Esophagus muscularis mucosa (tissue), 4 donors: ENCODE results near the gene CTIF. TPM values are rescaled to one million over a fixed set of nuclear protein-coding genes. Genes with fewer than 3 reads are reported as not detected.
A peak's percentile ranks its signal among the peaks of the same experiment; 100 is the strongest.

Experiments used
- DNase-seq: peaks from one replicate; pipeline ENCODE4 v3.0.0-alpha.2; 2017; ENCODE audit errors: extremely low spot score
- H3K27ac ChIP-seq, 4 donors: fragments of 200-600 bp; sonication (generic); replicated peaks in 1 of 4; 1 replicate in 3 of 4; 2 replicates in 1 of 4; pipeline ENCODE4 v1.5.1; 2016 to 2019; ENCODE audit warnings: mild to moderate bottlenecking in 1 of 4
- H3K27me3 ChIP-seq, 4 donors: fragments of 200-600 bp; sonication (generic); one replicate each; pipeline versions ENCODE4 v1.5.1 to v1.6.0; 2016 to 2019
- H3K36me3 ChIP-seq, 4 donors: fragments of 200-600 bp; sonication (generic); one replicate each; pipeline ENCODE4 v1.5.1; 2016 to 2019
- H3K4me1 ChIP-seq, 4 donors: fragments of 200-600 bp; sonication (generic); one replicate each; pipeline ENCODE4 v1.5.1; 2016 to 2019
- H3K4me3 ChIP-seq, 4 donors: fragments of 200-600 bp; sonication (generic); 1 replicate in 2 of 4; 2 replicates in 2 of 4; pipeline ENCODE4 v1.5.1; 2016 to 2019; ENCODE audit warnings: mild to moderate bottlenecking in 4 of 4, moderate library complexity in 1 of 4
- H3K9me3 ChIP-seq, 4 donors: fragments of 200-600 bp; sonication (generic); 1 replicate in 3 of 4; 2 replicates in 1 of 4; pipeline ENCODE4 v1.5.1; 2016 to 2019
- CTCF ChIP-seq, 3 experiments: fragments of 200-600 bp in 2 of 3; fragments of 450-650 bp in 1 of 3; sonication (generic) in 2 of 3; IDR thresholded peaks; one replicate each; pipeline ENCODE4 v1.5.1; 2017 to 2019; ENCODE audit warnings: antibody characterized with exemption in 3 of 3, mild to moderate bottlenecking in 2 of 3, moderate library complexity in 1 of 3
- EP300 ChIP-seq: sonication (generic); formaldehyde crosslinking; IDR thresholded peaks from one replicate; pipeline ENCODE4 v1.6.1; 2017; ENCODE audit warnings: antibody characterized with exemption
- POLR2A ChIP-seq: fragments of 450-650 bp; IDR thresholded peaks from one replicate; pipeline ENCODE4 v1.6.1; 2017; ENCODE audit warnings: antibody characterized with exemption, moderate library complexity, mild to moderate bottlenecking, low read depth
- POLR2AphosphoS5 ChIP-seq, 2 donors: sonication (generic); formaldehyde crosslinking; IDR thresholded peaks; one replicate each; pipeline ENCODE4 v1.6.1; 2017; ENCODE audit warnings: antibody characterized with exemption in 2 of 2
- WGBS: methylation state at CpG from one replicate; pipeline ENCODE4 v1.1.5; 2018; 5-methylcytosine and 5-hydroxymethylcytosine counted together
- intact Hi-C: fragments of 100-400 bp; cut with DNase I; formaldehyde crosslinking; loops from one replicate; pipeline ENCODE4 v1.15.1; 2023
- total RNA-seq, 4 donors: library from RNA; depleted of rRNA; stranded (reverse); fragments of >200 nt; gene quantifications; one replicate each; pipeline versions ENCODE4 v1.1.0 to v1.2.1, GENCODE V29; 2016

Gene CTIF
- total RNA-seq, 4 donors from 2014 or later, result 63.1 to 137 (median 87.7) TPM

- no peak overlapping the region for H3K4me3 ChIP-seq
- H3K27ac ChIP-seq, result peak overlapping the region in 1 of 4 donors; percentile 1
- DNase-seq, result no peak
- H3K36me3 ChIP-seq, result no peaks in the 10 kb centered on the region
- WGBS, result 97% methylated on average over 4 of the region's 5 CpGs
- H3K9me3 ChIP-seq, result no peaks in the 10 kb centered on the region
- H3K4me1 ChIP-seq, result peaks cover 57 to 80% (median 75%) of the 10 kb centered on the region in 4 donors
- intact Hi-C loops, result no loop called here
- no peaks in the 10 kb centered on the region for H3K27me3 ChIP-seq
- TF ChIP-seq CTCF (IDR thresholded peaks at IDR 0.05) (no peak), POLR2AphosphoS5 (IDR thresholded peaks at IDR 0.05) (no peak), POLR2A (no peak), EP300 (no peak)
Observed at GRCh38 chr18:48611203-48611602, 72.4 kb downstream of the CTIF start.

DNA sequence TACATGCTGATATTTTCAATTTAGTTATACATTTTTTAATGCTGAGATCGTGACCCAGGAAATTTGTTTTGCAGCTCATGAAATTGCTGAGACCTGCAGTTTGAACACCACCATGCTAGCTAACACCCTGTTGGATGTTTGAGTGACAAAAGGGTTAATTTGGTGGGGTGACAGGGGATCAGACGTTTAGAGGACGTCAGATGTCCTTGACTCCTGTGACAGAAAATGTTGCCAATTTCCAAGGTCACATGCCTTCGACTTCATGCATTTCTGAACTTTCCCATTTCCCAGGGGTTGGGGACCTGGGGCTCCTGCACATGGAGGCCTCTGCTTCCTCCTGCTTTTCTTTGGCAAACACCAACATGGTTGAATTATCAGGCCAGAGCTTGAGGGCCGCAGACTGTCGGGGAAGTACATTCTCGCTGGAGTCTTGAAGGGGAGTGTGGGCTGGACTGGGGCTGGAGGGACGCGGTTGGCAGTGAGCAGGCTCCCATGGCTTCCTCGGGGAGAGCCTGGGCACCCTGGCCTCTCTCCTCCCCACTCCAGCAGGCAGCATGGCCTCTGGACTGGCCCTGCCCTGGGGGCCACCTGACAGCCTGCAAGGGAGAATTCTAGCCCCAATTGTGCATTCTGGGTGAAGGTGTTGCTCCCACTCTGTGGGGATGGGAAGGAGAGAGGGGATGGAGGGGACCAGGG lies 73.1 kb downstream of the CTIF start:
- H3K4me3 ChIP-seq, result no peak overlapping the region
- no peaks in the 10 kb centered on the region for H3K27me3 ChIP-seq
- no peaks in the 10 kb centered on the region for H3K36me3 ChIP-seq
- no peak for DNase-seq
- H3K9me3 ChIP-seq, result no peaks in the 10 kb centered on the region
- peak overlapping the region; percentile 71 to 80 (median 76) for H3K27ac ChIP-seq
- TF ChIP-seq POLR2AphosphoS5 (IDR thresholded peaks at IDR 0.05) (no peak), POLR2A (no peak), EP300 (no peak), CTCF (IDR thresholded peaks at IDR 0.05) (no peak)
- WGBS, result 86% methylated on average over 9 of the region's 10 CpGs
- intact Hi-C loops, result no loop called here
- peaks cover 62 to 80% (median 75%) of the 10 kb centered on the region in 4 donors for H3K4me1 ChIP-seq

DNA sequence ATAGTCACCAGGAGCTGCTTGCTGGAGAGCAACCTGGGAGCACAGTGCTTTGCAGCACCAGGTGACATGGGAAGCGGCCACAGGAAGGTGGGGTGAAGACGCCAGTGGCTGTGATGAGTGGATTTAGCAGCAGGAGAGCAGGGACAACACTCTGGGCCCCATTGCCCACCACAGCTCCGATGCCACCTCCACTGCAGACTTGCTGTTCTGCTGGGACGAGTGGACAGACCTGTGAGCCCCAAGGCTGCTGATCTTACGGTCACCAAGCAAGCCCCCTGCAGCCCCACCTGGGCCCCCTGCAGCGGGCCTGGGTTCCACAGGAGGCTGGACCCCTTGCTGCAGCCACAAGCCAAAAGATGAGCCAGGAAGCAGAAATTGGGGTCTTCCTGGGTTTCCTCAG lies 73.7 kb downstream of the CTIF start:
- TF ChIP-seq POLR2A, result no peak
- TF ChIP-seq POLR2AphosphoS5 (IDR thresholded peaks at IDR 0.05), result no peak
- TF ChIP-seq EP300, result no peak
- TF ChIP-seq CTCF (IDR thresholded peaks at IDR 0.05), result no peak
- Histone ChIP-seq H3K9me3 (no peaks in the 10 kb centered on the region), H3K4me1 (peaks cover 62 to 80% (median 75%) of the 10 kb centered on the region in 4 donors), H3K4me3 (no peak overlapping the region), H3K27me3 (no peaks in the 10 kb centered on the region), H3K36me3 (no peaks in the 10 kb centered on the region), H3K27ac (peak overlapping the region; percentile 71 to 80 (median 76))
- DNase-seq, result no peak
- WGBS, result 94% methylated on average over 3 of the region's 6 CpGs
- intact Hi-C loops, result no loop called here

DNA sequence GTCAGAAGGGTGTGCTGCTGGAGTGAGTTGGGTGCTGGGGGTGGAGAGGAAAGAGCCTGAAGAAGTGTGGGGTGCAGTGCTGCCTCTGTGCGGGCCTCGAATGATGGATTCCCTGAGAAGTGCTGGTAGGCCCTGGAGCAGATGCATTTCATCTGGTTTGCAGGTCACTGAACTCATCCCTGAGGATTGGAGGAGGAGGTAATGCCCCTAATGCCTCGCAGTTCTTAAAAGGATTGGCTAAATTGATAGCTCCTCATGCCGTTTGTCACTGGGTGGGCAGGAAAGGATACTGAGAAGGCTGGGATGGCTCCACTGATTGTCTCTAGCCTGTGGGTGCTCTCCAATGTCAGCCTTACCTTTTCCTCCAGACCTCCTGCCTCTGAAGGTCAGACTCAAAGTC lies 74.1 kb downstream of the CTIF start:
- Histone ChIP-seq H3K9me3 (no peaks in the 10 kb centered on the region), H3K36me3 (no peaks in the 10 kb centered on the region), H3K27ac (peak overlapping the region; percentile 71 to 80 (median 76)), H3K4me3 (no peak overlapping the region), H3K4me1 (peaks cover 59 to 80% (median 76%) of the 10 kb centered on the region in 4 donors), H3K27me3 (no peaks in the 10 kb centered on the region)
- intact Hi-C loops, result no loop called here
- WGBS, result 65% methylated on average over 2 of the region's 4 CpGs
- no peak for DNase-seq
- TF ChIP-seq POLR2AphosphoS5 (IDR thresholded peaks at IDR 0.05) (no peak), EP300 (no peak), POLR2A (no peak), CTCF (IDR thresholded peaks at IDR 0.05) (no peak)
